GM10266 (cell line): Measurements from ENCODE around the gene NEDD4L.

ENCODE experiments used
- DNase-seq: peaks from one replicate; pipeline ENCODE4 v3.0.0; 2012; ENCODE audit errors: extremely low spot score
- CTCF ChIP-seq: IDR thresholded peaks from 2 replicates; pipeline ENCODE4 v1.5.1; 2012; ENCODE audit warnings: mild to moderate bottlenecking, low read depth; ENCODE audit not compliant: control insufficient read depth, insufficient read depth; ENCODE audit errors: missing control alignments

The NEDD4L gene

DNA sequence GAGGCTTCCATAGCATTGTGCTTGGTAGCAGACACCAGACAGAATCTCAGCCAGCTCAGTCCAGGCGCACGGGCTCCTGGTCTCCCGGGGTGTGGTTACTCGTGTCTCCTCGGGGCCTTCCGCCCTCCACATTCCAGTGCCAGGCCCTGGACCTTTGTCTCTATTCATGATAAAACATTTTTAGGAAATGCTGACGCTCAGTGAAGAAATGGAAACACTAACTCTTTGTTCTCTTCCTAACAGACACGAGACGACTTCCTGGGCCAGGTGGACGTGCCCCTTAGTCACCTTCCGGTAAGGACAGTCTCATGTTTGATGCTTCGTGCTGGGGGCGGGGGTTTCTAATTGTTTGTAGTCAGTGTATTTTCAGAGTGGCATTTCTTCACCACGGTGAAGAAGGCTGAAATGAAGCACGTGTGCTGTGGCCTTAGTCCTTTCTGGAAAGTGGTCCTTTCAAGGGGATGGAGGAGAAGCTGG, 271.8 kb downstream of the NEDD4L start:
- DNase-seq = no peak
- no peak for TF ChIP-seq CTCF

DNA sequence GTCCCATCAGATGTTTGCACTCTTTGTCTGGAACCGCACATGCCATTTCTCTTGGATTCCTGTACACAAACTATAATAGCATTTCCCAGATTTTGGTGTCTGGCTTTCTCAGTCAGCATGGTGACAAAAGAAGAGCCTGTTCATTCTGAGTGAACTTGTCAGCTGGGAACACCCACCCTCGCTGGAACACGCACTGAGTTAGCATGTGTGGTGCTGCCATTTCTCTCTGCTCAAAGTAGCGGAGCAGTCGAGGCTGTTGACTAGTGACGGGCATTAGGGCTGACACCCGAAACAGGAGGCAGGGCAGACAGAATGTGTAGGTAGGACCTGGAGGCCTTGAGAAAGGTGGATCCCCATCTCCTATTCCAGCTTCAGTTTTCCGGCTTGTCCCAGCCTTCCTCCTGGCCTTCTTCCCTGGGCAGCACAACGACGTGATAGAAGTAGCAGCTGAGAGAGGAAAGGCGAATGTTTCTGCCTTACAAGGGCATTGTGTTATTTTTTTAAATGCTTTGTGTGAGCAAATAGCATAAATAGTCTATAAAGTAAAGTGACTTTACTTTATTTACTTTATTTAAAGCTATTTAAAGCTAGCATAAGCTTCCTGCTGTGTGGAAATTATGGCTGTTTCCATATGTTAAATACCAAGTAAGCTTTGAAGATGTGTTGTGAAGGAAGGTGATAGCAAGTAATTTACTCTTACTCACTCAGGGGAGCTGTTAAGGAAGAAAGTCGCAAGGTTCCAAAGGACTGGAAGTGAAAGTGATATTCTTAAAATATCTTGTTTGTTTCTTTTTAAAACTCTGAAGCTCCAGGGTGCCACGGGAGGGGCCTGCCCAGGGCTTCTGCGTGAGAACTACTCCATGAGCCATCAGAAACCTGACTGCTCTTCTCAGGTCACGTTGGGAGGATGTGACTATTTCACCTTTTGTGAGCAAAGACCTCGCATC, 272.6 kb downstream of the NEDD4L start:
- no peak for DNase-seq
- TF ChIP-seq CTCF = no peak

DNA sequence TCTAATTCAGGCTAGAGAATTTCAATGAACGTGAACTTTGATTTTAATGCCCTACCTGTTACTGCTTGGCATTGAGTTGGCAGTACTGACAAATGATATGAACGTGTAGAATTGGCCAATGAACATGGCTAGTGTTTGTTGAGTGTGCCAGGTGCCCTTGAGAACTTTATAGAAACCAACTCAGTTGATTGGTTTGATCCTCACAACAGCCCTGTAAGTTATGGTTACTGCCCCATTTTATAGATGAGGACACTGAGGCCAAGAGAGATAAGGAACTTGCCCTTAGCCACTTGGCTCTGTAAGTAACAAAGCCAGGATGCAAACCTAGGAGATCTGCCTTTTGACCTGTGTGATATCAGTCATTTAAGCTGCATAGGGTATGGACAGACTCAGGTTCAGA, 275.7 kb downstream of the NEDD4L start:
- TF ChIP-seq CTCF = no peak
- no peak for DNase-seq

GRCh38 chr18:58320907-58321561, 277.0 kb downstream of the NEDD4L start:
- no peak for TF ChIP-seq CTCF
- no peak for DNase-seq

- peak; percentile 71 for DNase-seq
- peak; percentile 56 for TF ChIP-seq CTCF
Observed at GRCh38 chr18:58321986-58322385, 278.0 kb downstream of the NEDD4L start.

GRCh38 chr18:58322464-58322863, 278.4 kb downstream of the NEDD4L start:
- no peak for DNase-seq
- no peak for TF ChIP-seq CTCF
